Measurements from ENCODE around the gene CXXC5.
"Not testable (repeated sequence)": the region's sequence is repeated elsewhere in the genome, so short reads cannot be mapped to it uniquely, and the experiment has no call there.

CXXC5 gene

DNA sequence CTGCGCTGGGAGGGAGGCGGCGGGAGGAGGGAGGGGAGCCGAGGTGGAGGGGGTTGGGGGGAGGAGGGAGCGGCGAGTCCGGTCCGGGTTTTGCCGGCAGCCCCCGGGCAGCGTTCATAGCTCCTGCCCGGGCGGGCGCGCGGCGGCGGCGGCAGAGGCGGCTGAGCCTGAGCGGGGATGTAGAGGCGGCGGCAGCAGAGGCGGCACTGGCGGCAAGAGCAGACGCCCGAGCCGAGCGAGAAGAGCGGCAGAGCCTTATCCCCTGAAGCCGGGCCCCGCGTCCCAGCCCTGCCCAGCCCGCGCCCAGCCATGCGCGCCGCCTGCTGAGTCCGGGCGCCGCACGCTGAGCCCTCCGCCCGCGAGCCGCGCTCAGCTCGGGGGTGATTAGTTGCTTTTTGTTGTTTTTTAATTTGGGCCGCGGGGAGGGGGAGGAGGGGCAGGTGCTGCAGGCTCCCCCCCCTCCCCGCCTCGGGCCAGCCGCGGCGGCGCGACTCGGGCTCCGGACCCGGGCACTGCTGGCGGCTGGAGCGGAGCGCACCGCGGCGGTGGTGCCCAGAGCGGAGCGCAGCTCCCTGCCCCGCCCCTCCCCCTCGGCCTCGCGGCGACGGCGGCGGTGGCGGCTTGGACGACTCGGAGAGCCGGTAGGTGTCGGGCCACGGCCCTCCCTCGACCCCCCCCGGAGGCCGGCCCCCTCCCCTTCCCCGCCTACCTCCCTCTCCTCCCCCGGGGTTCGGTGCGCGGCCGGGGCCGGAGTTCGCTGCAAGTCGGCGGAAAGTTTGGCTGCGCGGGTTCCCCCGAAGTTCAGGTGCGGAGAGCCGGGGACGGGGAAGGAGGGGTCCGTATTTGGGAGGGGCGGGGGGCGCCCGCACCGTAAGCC lies at the start of gene CXXC5:
CXXC5 (plus strand) TSS at position 145 of the 877 bp plus-strand sequence. CDS start 32,175 bp downstream, outside the sequence.
- TF ChIP-seq, protein P1, sequence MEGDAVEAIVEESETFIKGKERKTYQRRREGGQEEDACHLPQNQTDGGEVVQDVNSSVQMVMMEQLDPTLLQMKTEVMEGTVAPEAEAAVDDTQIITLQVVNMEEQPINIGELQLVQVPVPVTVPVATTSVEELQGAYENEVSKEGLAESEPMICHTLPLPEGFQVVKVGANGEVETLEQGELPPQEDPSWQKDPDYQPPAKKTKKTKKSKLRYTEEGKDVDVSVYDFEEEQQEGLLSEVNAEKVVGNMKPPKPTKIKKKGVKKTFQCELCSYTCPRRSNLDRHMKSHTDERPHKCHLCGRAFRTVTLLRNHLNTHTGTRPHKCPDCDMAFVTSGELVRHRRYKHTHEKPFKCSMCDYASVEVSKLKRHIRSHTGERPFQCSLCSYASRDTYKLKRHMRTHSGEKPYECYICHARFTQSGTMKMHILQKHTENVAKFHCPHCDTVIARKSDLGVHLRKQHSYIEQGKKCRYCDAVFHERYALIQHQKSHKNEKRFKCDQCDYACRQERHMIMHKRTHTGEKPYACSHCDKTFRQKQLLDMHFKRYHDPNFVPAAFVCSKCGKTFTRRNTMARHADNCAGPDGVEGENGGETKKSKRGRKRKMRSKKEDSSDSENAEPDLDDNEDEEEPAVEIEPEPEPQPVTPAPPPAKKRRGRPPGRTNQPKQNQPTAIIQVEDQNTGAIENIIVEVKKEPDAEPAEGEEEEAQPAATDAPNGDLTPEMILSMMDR (IDR thresholded peaks at IDR 0.05; ENCODE audit: low read depth, low read length) = no peak
- DNase-seq (ENCODE audit: extremely low read depth, low read depth) = peak; percentile 77

DNA sequence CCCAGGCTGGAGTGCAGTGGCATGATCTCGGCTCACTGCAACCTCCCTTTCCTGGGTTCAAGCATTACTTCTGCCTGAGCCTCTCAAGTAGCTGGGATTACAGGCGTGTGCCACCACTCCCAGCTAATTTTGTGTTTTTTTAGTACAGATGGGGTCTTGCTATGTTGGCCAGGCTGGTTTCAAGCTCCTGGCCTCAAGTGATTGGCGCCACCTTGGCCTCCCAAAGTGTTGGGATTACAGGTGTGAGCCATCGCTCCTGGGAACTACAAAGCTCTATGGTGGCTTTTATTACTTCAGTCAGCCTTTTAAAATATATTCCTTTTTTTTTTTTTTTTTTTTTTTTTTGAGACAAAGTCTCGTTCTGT lies 49.6 kb upstream of the CXXC5 start:
- DNase-seq (ENCODE audit: extremely low read depth, low read depth) = not testable (repeated sequence)

- TF ChIP-seq, protein P1 (IDR thresholded peaks at IDR 0.05; ENCODE audit: low read depth, low read length) = no peak
- DNase-seq (ENCODE audit: extremely low read depth, low read depth) = no peak
These were observed 47.7 kb upstream of the CXXC5 start for GRCh38 chr5:139600336-139600949.

GRCh38 chr5:139601429-139601828 lies 46.7 kb upstream of the CXXC5 start:
- TF ChIP-seq, protein P1 (IDR thresholded peaks at IDR 0.05; ENCODE audit: low read depth, low read length) = no peak
- no peak for DNase-seq (ENCODE audit: extremely low read depth, low read depth)

DNA sequence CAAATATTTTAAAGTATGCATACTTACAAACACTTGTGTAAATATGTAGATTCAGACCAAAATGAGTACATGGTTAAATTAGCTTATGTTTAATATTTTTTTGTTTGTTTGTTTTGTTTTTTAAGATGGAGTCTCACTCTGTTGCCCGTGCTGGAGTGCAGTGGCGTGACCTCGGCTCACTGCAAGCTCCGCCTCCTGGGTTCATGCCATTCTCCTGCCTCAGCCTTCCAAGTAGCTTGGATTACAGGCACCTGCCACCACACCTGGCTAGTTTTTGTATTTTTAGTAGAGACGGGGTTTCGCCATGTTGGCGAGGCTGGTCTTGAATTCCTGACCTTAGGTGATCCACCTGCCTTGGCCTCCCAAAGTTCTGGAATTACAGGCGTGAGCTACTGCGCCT lies 46.2 kb upstream of the CXXC5 start:
- not testable (repeated sequence) for DNase-seq (ENCODE audit: extremely low read depth, low read depth)

- no peak for DNase-seq (ENCODE audit: extremely low read depth, low read depth)
- TF ChIP-seq, protein P1 (IDR thresholded peaks at IDR 0.05; ENCODE audit: low read depth, low read length) = no peak
These were observed 42.3 kb upstream of the CXXC5 start for GRCh38 chr5:139605887-139606286.

DNA sequence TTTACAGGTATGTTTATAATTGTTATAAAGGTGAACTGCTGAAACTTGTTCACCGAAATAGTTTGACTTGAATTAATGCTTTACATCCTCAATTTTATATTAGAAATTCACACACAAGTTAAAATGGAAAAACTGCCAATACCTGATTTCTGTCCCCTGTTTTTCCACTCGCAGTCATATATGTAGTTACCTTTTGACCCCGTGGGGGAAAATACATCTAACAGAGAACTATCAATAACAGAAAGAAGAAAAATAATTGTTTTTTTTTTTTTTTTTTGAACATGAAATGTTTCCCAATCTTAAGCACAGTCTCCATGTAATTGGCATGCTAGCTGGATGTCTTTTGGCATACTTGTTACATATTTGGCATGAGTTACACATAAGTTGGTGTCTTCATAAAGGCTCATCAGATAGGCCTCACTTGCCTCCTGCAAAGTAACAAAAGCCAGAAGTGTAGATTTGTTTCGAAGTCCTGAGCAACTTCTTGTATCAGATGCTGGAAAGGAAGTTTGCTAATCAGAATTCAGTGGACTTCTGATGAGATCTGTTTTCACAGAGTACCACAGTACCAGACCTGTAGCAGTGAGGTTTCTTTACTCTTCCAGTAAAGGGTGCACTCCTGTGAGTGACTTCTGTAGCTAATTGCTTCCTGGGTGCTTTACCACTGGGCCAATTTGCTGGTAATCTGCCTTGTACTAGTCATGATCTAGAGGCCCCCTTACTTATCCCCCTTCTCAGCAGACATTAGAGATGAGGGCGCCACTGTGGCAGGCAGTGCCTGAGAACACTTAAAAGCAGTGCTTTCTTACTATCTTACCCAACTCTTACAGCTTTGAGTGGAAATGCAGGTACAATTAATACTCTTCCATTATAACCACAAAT lies 36.2 kb upstream of the CXXC5 start:
- TF ChIP-seq, protein P1 (IDR thresholded peaks at IDR 0.05; ENCODE audit: low read depth, low read length) = no peak
- DNase-seq (ENCODE audit: extremely low read depth, low read depth) = no peak

DNA sequence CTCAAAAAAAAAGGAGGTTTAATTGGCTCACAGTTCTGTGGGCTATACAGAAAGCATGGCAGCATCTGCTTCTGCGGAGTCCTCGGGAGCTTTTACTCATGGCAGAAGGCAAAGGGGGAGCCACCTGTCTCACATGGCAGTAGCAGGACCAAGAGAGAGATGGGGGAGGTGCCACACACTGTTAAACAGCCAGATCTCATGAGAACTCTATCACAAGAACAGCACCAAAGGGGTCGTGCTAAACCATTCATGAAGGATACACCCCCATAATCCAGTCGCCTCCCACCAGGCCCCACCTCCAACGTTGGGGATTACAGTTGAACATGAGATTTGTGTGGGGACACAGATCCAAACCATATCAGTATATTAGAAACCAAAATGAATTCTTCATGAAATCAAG lies 28.3 kb upstream of the CXXC5 start:
- TF ChIP-seq, protein P1 (IDR thresholded peaks at IDR 0.05; ENCODE audit: low read depth, low read length) = no peak
- DNase-seq (ENCODE audit: extremely low read depth, low read depth) = no peak

DNA sequence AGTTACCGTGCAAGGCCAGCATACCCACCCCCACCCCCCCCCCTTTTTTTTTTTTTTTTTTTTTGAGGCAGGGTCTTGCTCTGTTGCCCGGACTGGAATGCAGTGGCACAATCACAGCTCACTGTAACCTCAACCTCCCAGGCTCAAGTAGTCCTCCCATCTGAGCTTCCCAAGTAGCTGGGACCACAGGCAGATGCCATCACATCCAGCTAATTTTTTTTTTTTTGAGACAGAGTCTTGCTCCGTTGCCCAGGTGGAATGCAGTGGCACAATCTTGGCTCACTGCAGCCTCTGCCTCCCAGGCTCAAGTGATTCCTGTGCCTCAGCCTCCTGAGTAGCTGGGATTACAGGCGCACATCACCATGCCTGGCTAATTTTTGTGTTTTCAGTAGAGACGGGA lies 22.8 kb upstream of the CXXC5 start:
- DNase-seq (ENCODE audit: extremely low read depth, low read depth) = not testable (repeated sequence)

All from AG09319 (cell line).